GM04504 (cell line): ENCODE measurements around the gene SULT1C3.

ENCODE experiments used
- DNase-seq: peaks from one replicate; pipeline ENCODE4 v3.0.0-alpha.2; 2012; ENCODE audit warnings: low read depth

The SULT1C3 gene

GRCh38 chr2:108304975-108305374 is 65.2 kb downstream of the SULT1C3 start:
- no peak for DNase-seq

- DNase-seq: no peak
Measured at GRCh38 chr2:108305901-108306300, 66.1 kb downstream of the SULT1C3 start.

GRCh38 chr2:108309903-108310302 is 70.1 kb downstream of the SULT1C3 start:
- DNase-seq: no peak
